ENCODE measurements around the gene OPCML. TPM values are rescaled to one million over a fixed set of nuclear protein-coding genes. Genes with fewer than 3 reads are reported as not detected.

Gene OPCML
- total RNA-seq, 1 experiment from 2014 or later, result 0.94 TPM

DNA sequence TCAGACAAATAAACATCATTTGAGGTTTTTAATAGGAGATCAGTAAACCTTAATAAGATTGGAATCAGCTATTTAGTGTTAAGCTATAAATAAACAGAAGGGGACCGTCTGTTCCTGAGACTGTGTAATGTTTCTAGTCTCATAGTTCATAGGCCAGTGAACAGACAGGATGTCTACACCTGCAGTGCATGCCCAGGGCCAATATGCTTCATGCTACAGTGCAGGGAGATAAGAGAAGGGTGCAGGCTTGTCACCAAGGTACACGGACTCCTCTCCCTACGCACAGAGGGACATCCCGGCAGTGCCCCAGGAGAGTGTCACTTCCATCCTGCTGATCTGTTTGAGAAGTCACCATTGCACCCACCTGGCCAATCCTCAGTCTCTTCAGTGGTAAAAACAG, 148.6 kb downstream of the OPCML start:
- no peak overlapping the region for H2BK5ac ChIP-seq (ENCODE audit: insufficient read length, low read length)
- Mint-ChIP-seq H3K9me3 (no peaks in the 10 kb centered on the region), H3K27ac (no peak overlapping the region)

More for the DNA sequence above, 148.6 kb downstream of the OPCML start:
- TF ChIP-seq, protein P1, sequence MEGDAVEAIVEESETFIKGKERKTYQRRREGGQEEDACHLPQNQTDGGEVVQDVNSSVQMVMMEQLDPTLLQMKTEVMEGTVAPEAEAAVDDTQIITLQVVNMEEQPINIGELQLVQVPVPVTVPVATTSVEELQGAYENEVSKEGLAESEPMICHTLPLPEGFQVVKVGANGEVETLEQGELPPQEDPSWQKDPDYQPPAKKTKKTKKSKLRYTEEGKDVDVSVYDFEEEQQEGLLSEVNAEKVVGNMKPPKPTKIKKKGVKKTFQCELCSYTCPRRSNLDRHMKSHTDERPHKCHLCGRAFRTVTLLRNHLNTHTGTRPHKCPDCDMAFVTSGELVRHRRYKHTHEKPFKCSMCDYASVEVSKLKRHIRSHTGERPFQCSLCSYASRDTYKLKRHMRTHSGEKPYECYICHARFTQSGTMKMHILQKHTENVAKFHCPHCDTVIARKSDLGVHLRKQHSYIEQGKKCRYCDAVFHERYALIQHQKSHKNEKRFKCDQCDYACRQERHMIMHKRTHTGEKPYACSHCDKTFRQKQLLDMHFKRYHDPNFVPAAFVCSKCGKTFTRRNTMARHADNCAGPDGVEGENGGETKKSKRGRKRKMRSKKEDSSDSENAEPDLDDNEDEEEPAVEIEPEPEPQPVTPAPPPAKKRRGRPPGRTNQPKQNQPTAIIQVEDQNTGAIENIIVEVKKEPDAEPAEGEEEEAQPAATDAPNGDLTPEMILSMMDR (conservative IDR thresholded peaks at IDR 0.05), result no peak
- H4K5ac ChIP-seq (ENCODE audit: insufficient read length, low read depth, low read length), result no peak overlapping the region
- no peak overlapping the region for H2AK5ac ChIP-seq (ENCODE audit: insufficient read length, low read length)
- H4K20me1 ChIP-seq (ENCODE audit: control insufficient read depth, insufficient read depth, insufficient read length), result no peaks in the 10 kb centered on the region
- H3K14ac ChIP-seq (ENCODE audit: insufficient read depth, low read length), result no peak overlapping the region
- no peak overlapping the region for H3K9ac ChIP-seq (ENCODE audit: extremely low read depth, insufficient read length, low read length)
- H4K8ac ChIP-seq (replicated peaks; ENCODE audit: insufficient read length, low read depth, low read length), result no peak overlapping the region
- no peak overlapping the region for H4K91ac ChIP-seq (ENCODE audit: insufficient read length, low read depth, low read length)
- H2BK120ac ChIP-seq (ENCODE audit: low read depth, low read length, poor library complexity, severe bottlenecking), result no peak overlapping the region
- no peak overlapping the region for H2BK20ac ChIP-seq (ENCODE audit: low read depth, low read length, poor library complexity, severe bottlenecking)
- no peak overlapping the region for H3K23ac ChIP-seq (ENCODE audit: insufficient read length, low read depth, low read length)
- no peaks in the 10 kb centered on the region for H3K9me3 ChIP-seq (ENCODE audit: control insufficient read depth, low read depth, low read length)
- no peak overlapping the region for H2BK15ac ChIP-seq (ENCODE audit: low read depth, low read length)
- no peaks in the 10 kb centered on the region for H3K27me3 ChIP-seq (ENCODE audit: insufficient read depth, low read length)
- Mint-ChIP-seq H3K36me3 (ENCODE audit: insufficient read depth in 1 of 3, low read depth in 3 of 3) (no peaks in the 10 kb centered on the region), H3K27me3 (ENCODE audit: low read depth) (no peaks in the 10 kb centered on the region), H3K4me3 (no peak overlapping the region), H3K4me1 (peaks cover 10 to 11% of the 10 kb centered on the region in 2 experiments)
- H2AFZ ChIP-seq (ENCODE audit: low read length), result no peak overlapping the region
- H2BK12ac ChIP-seq (ENCODE audit: insufficient read length, low read depth, low read length), result no peak overlapping the region
- H3K56ac ChIP-seq (ENCODE audit: insufficient read length, low read depth, low read length), result no peak overlapping the region
- H3K4me1 ChIP-seq (ENCODE audit: insufficient read depth, low read length), result peaks cover 2% of the 10 kb centered on the region; the same call in 1 of the 2 replicates
- H3K79me2 ChIP-seq (ENCODE audit: insufficient read depth, low read length), result no peaks in the 10 kb centered on the region
- no peaks in the 10 kb centered on the region for H3K79me1 ChIP-seq (ENCODE audit: insufficient read depth, low read depth, low read length, poor library complexity, severe bottlenecking)
- no peak overlapping the region for H3K4me2 ChIP-seq (ENCODE audit: insufficient read depth, insufficient read length, low read length)
- H3T11ph ChIP-seq (ENCODE audit: low read length), result no peak overlapping the region
- WGBS (ENCODE audit: extremely low coverage, insufficient read length, low lambda C conversion rate), result no CpG with 5 or more reads among the region's 4 CpGs
- no peak overlapping the region for H3K27ac ChIP-seq (ENCODE audit: insufficient read length, low read depth, low read length)
- no peak overlapping the region for H3K4ac ChIP-seq (ENCODE audit: low read depth, low read length)
- no peaks in the 10 kb centered on the region for H3K23me2 ChIP-seq (ENCODE audit: insufficient read length, low read depth, low read length, poor library complexity, severe bottlenecking)
- H3K18ac ChIP-seq (ENCODE audit: insufficient read length, low read depth, low read length), result no peak overlapping the region
- DNase-seq, result no peak

All from H9 (cell line).